Measurements from ENCODE around the gene PKP3. TPM values are rescaled to one million over a fixed set of nuclear protein-coding genes. Genes with fewer than 3 reads are reported as not detected.

PKP3 gene
- polyA plus RNA-seq, 1 donor: 71.6 TPM

GRCh38 chr11:441418-442274 is 47.6 kb downstream of the PKP3 start, which contains the start of gene ANO9:
Gene ANO9, minus strand, starts transcription at chr11:442011. Its CDS starts 85 bp downstream, at chr11:441926.
- Histone ChIP-seq H3K27ac (ENCODE audit: low read length) (peak within 1 kb of the TSS; percentile 72), H3K9me3 (ENCODE audit: control insufficient read depth, low read depth, low read length) (peaks cover 6% of the 10 kb centered on the region), H3K4me3 (ENCODE audit: low read length) (peak within 1 kb of the TSS; percentile 72), H3K36me3 (ENCODE audit: control insufficient read depth, insufficient read depth, low read length) (peaks cover 4% of the 10 kb centered on the region), H3K27me3 (ENCODE audit: control insufficient read depth, insufficient read depth, low read length) (no peaks in the 10 kb centered on the region), H3K4me1 (ENCODE audit: control insufficient read depth, insufficient read depth, low read length) (peaks cover 63% of the 10 kb centered on the region)
- WGBS (ENCODE audit: insufficient coverage, low lambda C conversion rate): no CpG with 5 or more reads among the region's 35 CpGs
- DNase-seq: peak; percentile 78 to 86

DNA sequence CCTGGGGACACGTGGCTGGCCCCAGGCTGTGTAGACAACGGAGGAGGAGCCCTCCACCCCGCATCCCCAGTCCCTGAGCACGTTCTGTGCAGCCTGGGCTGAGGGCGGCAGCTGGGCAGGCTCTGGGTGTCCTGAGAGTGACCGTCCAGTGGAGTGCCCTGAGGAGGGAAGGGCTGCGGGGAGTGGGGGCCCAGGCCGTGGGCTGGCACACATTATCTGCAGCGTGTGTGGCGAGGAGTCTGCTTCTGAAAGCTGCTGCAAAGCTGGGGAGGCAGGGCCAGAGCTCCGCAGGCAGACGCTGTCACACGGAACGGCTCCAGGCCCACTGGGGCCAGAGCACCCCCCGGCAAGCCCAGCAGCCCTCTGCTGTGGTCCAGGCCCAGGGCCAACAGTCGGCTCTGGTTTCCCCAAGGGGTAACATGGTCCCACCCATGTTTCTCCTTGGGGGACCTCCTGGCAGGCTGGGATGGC is 48.6 kb downstream of the PKP3 start:
- no peak for DNase-seq
- 80% methylated on average over 1 of the region's 16 CpGs for WGBS (ENCODE audit: insufficient coverage, low lambda C conversion rate)
- Histone ChIP-seq H3K27me3 (ENCODE audit: control insufficient read depth, insufficient read depth, low read length) (no peaks in the 10 kb centered on the region), H3K36me3 (ENCODE audit: control insufficient read depth, insufficient read depth, low read length) (no peaks in the 10 kb centered on the region), H3K4me3 (ENCODE audit: low read length) (no peak overlapping the region), H3K9me3 (ENCODE audit: control insufficient read depth, low read depth, low read length) (no peaks in the 10 kb centered on the region), H3K27ac (ENCODE audit: low read length) (peak overlapping the region; percentile 48), H3K4me1 (ENCODE audit: control insufficient read depth, insufficient read depth, low read length) (peaks cover 65% of the 10 kb centered on the region)

DNA sequence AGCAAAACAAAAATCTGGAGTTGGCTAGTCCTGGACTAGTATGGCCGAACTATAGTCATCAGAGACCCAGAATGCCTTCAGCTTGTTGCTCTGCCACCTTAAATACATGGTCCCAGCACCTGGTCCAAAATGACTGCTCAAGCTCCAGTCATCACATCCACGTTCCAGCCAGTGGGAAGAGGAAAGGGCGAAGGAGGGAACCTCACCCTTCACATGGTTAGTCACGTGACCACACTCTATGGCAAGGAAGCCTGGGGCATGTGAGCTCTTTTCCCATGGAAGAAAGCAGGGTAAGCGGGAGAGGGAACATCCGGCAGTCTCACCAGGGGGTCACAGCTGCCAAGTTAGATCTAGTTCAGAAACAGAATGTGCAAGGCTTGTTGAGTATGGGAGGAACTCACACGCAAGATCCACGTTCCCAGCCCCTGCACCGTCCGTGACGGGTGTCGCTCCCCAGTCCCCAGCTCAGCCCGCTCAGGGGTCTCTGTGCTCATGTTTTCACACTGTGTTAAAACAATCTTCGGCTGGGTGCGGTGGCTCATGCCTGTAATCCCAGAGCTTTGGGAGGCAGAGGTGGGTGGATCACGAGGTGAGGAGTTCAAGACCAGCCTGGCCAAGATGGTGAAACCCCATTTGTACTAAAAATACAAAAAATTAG is 49.7 kb downstream of the PKP3 start:
- DNase-seq: peak in 1 of 2 donors; percentile 57
- H3K27ac ChIP-seq (ENCODE audit: low read length): peak overlapping the region; percentile 99
- peaks cover 72% of the 10 kb centered on the region for H3K4me1 ChIP-seq (ENCODE audit: control insufficient read depth, insufficient read depth, low read length)
- H3K4me3 ChIP-seq (ENCODE audit: low read length): no peak overlapping the region
- no peaks in the 10 kb centered on the region for H3K9me3 ChIP-seq (ENCODE audit: control insufficient read depth, low read depth, low read length)
- H3K36me3 ChIP-seq (ENCODE audit: control insufficient read depth, insufficient read depth, low read length): no peaks in the 10 kb centered on the region
- no peaks in the 10 kb centered on the region for H3K27me3 ChIP-seq (ENCODE audit: control insufficient read depth, insufficient read depth, low read length)
- WGBS (ENCODE audit: insufficient coverage, low lambda C conversion rate): no CpG with 5 or more reads among the region's 16 CpGs

DNA sequence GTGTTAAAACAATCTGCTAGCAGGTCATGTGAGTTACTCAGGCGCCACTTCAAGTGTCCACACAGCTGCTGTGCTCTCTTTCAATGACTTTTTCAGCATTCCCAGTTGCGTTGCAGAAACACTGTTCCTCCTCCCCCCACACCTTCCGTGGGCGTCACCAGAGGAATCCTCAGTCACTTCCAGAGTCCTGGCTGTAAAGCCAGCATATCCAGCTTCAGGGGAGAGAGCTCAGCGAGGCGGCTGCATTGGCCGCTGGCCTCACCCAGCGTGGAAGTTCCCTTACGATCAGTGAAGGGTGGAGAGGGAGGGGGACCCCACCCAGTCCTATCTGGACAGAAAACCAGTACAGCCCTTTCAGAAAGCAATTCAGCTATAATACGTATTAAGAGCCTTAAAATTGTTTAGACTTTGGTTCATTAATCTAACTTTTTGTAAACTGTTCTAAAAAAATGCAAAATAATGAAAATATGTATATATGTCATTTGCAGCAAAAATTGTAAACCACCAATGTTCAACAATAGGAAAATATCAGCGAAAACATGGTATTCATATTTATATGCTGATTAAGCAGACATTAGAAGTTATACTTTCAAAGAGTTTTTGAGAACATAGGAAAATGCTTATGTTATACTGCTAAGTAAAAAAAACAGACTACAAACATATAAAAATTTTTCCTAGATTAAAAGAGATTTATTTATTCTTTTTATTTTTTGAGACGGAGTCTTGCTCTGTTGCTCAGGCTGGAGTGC is 50.6 kb downstream of the PKP3 start:
- Histone ChIP-seq H3K4me1 (ENCODE audit: control insufficient read depth, insufficient read depth, low read length) (peaks cover 77% of the 10 kb centered on the region), H3K27ac (ENCODE audit: low read length) (peak overlapping the region; percentile 99)
- whole genome bisulfite sequencing (ENCODE audit: insufficient coverage, low lambda C conversion rate): no CpG with 5 or more reads among the region's 12 CpGs

DNA sequence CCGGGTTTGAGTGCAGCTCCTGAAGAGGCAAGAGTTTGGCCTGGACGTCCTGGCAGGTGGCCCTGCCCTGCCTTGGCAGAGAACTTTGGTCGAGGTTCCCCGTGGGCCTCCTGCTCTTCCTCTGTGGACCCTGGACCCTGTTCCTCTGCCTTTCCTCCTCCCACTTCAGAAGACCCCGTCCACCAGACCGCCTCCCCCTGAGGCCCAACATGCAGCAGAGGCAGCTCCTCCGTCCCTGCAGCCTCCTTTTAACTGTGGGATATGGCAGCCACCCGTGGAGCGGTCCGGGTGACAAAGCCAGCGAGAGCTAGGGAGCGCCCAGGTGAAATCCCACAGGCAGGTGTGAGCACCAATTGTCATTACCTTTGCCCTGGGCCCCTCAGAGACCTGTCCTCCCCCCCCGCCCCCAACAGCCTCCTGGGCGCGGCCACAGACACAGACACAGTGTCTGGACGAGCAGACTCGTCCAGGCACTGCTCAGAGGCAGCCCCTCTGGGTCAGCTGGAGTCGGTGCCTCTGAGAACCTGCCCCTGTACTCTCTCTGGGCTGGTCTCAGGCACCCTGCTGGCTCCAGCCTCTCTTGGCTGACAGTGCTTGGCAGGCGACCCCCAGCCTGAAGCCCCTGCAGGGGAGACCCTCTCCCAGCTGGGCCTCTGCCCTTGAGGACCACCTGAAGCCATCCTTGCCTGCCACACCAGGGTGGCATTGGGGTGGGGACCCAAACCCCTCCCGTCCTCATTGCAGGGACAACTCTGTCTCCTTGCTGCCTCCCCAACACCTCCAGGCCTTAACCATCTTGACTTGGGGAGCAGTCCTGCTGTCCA is 52.0 kb downstream of the PKP3 start:
- H3K27ac ChIP-seq (ENCODE audit: low read length): peak overlapping the region; percentile 99
- peak; percentile 94 to 98 for DNase-seq

More for the DNA sequence above, 50.6 kb downstream of the PKP3 start:
- Histone ChIP-seq H3K4me3 (ENCODE audit: low read length) (no peak overlapping the region), H3K27me3 (ENCODE audit: control insufficient read depth, insufficient read depth, low read length) (no peaks in the 10 kb centered on the region), H3K9me3 (ENCODE audit: control insufficient read depth, low read depth, low read length) (no peaks in the 10 kb centered on the region), H3K36me3 (ENCODE audit: control insufficient read depth, insufficient read depth, low read length) (no peaks in the 10 kb centered on the region)
- DNase-seq: peak; percentile 87 to 91

DNA sequence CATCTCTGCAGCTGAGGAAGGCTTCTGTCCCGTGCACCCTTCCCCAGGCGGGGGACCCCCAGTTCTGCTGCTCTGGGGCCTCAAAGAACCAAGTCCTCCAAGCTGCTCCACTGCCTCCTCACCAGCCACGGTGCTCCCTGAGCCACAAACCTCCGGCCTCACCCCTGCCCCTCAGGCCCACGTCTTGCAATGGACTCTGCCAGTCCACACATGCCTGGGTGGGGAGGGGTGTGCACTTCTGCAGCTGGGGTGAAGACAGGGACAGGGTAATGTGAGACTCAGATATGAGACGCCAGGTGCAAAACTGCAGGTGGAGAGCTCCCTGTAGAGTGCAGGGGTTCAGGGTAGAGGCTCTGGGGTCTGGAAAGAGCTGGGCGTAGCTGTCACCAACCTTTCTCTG is 52.9 kb downstream of the PKP3 start:
- H3K27ac ChIP-seq (ENCODE audit: low read length): peak overlapping the region; percentile 99
- no peaks in the 10 kb centered on the region for H3K9me3 ChIP-seq (ENCODE audit: control insufficient read depth, low read depth, low read length)
- H3K4me3 ChIP-seq (ENCODE audit: low read length): peak overlapping the region; percentile 33
- peaks cover 1% of the 10 kb centered on the region for H3K36me3 ChIP-seq (ENCODE audit: control insufficient read depth, insufficient read depth, low read length)
- no peaks in the 10 kb centered on the region for H3K27me3 ChIP-seq (ENCODE audit: control insufficient read depth, insufficient read depth, low read length)
- DNase-seq: peak; percentile 80 to 89
- peaks cover 77% of the 10 kb centered on the region for H3K4me1 ChIP-seq (ENCODE audit: control insufficient read depth, insufficient read depth, low read length)
- no CpG with 5 or more reads among the region's 7 CpGs for WGBS (ENCODE audit: insufficient coverage, low lambda C conversion rate)

More for the DNA sequence above, 52.0 kb downstream of the PKP3 start:
- no peaks in the 10 kb centered on the region for H3K9me3 ChIP-seq (ENCODE audit: control insufficient read depth, low read depth, low read length)
- WGBS (ENCODE audit: insufficient coverage, low lambda C conversion rate): 33% methylated on average over 1 of the region's 20 CpGs
- peaks cover 68% of the 10 kb centered on the region for H3K4me1 ChIP-seq (ENCODE audit: control insufficient read depth, insufficient read depth, low read length)
- no peaks in the 10 kb centered on the region for H3K27me3 ChIP-seq (ENCODE audit: control insufficient read depth, insufficient read depth, low read length)
- H3K36me3 ChIP-seq (ENCODE audit: control insufficient read depth, insufficient read depth, low read length): no peaks in the 10 kb centered on the region
- peak overlapping the region; percentile 33 for H3K4me3 ChIP-seq (ENCODE audit: low read length)

DNA sequence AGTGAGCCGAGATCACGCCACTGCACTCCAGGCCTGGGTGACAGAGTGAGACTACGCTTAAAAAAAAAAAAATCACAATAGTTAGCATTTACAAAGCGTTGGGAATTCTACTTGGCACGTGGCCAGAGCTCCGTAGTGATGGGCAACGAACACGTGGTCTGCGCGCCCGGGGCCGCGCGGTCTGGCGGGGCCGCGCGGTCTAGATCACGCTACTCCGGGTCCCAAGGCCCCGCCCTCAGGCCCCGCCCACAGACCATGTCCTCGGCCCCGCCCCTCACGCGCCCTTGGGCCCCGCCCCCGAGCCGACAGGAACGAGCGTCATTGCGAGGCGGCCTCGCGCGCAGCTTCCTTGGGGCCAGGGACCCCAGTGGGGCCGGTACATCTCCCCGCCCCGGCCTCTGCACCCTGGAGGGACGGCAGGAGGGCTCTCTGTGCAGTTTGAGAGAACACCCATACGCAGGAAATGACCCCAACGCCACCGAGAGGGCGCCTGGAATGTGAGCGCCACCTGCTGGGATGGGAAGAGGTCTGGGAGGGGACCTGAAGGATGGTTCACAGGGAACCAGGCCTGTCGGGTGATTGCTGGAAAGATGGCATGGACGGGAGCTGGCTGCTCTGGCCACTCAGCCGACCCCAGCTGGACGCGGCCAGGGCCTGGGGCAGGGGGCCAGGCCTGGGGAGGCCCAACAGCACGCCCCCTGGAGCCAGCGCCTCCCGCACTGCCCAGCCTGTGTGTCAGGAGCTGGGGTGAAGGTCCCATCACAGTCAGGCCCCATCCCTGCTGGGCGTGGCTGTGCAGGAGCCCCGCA is 54.1 kb downstream of the PKP3 start:
- Histone ChIP-seq H3K4me1 (ENCODE audit: control insufficient read depth, insufficient read depth, low read length) (peaks cover 67% of the 10 kb centered on the region), H3K27me3 (ENCODE audit: control insufficient read depth, insufficient read depth, low read length) (no peaks in the 10 kb centered on the region), H3K9me3 (ENCODE audit: control insufficient read depth, low read depth, low read length) (no peaks in the 10 kb centered on the region), H3K4me3 (ENCODE audit: low read length) (peak overlapping the region; percentile 65), H3K36me3 (ENCODE audit: control insufficient read depth, insufficient read depth, low read length) (peaks cover 10% of the 10 kb centered on the region), H3K27ac (ENCODE audit: low read length) (peak overlapping the region; percentile 98)
- peak; percentile 96 to 97 for DNase-seq
- no CpG with 5 or more reads among the region's 55 CpGs for WGBS (ENCODE audit: insufficient coverage, low lambda C conversion rate)

GRCh38 chr11:449889-450808 is 56.1 kb downstream of the PKP3 start, which contains the start of gene PTDSS2:
Gene PTDSS2, plus strand, starts transcription at chr11:450279. Its CDS starts 177 bp downstream, at chr11:450456.
- Histone ChIP-seq H3K4me3 (ENCODE audit: low read length) (peak within 1 kb of the TSS; percentile 66), H3K4me1 (ENCODE audit: control insufficient read depth, insufficient read depth, low read length) (peaks cover 49% of the 10 kb centered on the region), H3K36me3 (ENCODE audit: control insufficient read depth, insufficient read depth, low read length) (peaks cover 26% of the 10 kb centered on the region), H3K27me3 (ENCODE audit: control insufficient read depth, insufficient read depth, low read length) (no peaks in the 10 kb centered on the region), H3K9me3 (ENCODE audit: control insufficient read depth, low read depth, low read length) (no peaks in the 10 kb centered on the region), H3K27ac (ENCODE audit: low read length) (peak within 1 kb of the TSS; percentile 98)
- peak; percentile 96 for DNase-seq
- 0% methylated on average over 1 of the region's 108 CpGs for WGBS (ENCODE audit: insufficient coverage, low lambda C conversion rate)
